Measurements from ENCODE around the gene FAM171A1.

GRCh38 chr10:15368101-15368855, 2.8 kb downstream of the FAM171A1 start:
- TF ChIP-seq CTCF (conservative IDR thresholded peaks at IDR 0.05 in 1 of 2, IDR thresholded peaks at IDR 0.05 in 1 of 2; ENCODE audit: low read depth in 1 of 2, low read length in 2 of 2) (no peak), EZH2 (IDR thresholded peaks at IDR 0.05; ENCODE audit: low read length, missing control alignments) (no peak)

Measured in fibroblast of lung (primary cell).